Left hindlimb (tissue), 1 donor: Measurements from ENCODE around the gene F2RL1.
"Not testable (repeated sequence)": the region's sequence is repeated elsewhere in the genome, so short reads cannot be mapped to it uniquely, and the experiment has no call there.

Experiments used
- DNase-seq: peaks from one replicate; pipeline ENCODE4 v3.0.0-alpha.2; 2018

F2RL1 gene

DNA sequence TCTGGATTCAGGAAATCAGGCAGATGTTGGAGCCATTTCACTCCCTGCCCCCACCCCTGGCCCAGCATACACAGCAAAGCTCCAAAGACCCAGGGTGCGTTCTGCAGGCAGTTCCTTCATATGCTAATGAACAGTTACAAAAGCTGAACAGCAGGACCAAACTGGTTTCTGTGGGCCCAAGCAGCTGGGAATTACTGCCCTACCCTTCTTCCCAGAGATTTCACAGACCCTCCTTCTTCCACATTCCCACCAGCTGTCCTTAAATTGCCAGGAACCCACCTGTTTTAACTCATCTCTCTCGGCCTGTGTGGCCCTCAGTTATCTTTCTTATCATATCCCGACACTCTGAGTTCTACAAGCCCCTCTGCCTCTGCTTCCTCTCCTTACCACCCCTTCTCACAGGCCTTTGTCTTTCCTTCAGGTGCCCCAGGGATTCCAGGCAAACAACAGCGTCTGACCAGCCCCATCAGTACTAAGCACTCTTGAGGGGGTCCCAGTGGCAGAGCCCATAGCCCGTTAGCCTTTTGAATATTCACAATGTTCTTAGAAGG is 10.6 kb upstream of the F2RL1 start:
- DNase-seq: no peak

DNA sequence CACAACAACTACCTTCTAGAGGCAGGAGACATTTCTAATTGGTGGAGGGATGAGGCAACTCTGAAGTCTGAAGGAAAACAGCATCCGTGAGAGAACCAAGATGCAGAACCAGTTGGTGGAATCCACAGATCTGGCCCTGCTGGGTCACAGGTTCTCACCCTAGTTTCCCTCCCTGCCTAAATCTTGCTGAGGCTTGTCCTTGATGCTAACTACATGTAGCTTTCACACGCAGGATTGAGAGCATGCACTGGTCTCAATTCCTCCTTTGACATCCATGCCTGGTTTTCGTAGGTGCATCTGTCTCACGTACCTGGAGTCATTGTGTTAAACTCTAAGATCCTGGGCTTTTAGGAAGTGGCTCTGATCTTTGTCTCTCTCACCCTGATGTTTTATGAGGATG is 9.7 kb upstream of the F2RL1 start:
- DNase-seq: no peak

DNA sequence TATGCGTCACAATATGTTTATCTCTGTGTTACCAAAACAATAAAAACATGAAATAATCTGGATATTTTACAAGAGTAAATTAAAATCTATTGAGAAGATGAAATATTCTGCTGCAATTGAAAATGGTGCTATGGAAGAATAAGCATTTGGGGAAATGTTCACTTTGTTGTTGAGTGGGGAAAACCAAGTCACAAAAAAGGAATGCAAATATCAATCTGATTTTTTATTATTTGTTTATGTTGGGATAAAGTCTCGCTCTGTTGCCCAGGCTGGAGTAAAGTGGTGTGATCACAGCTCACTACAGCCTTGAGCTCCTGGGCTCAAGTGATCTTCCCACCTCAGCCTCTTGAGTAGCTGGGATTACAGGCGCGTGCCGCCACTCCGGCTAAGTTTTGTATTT is 8.6 kb upstream of the F2RL1 start:
- DNase-seq: no peak

DNA sequence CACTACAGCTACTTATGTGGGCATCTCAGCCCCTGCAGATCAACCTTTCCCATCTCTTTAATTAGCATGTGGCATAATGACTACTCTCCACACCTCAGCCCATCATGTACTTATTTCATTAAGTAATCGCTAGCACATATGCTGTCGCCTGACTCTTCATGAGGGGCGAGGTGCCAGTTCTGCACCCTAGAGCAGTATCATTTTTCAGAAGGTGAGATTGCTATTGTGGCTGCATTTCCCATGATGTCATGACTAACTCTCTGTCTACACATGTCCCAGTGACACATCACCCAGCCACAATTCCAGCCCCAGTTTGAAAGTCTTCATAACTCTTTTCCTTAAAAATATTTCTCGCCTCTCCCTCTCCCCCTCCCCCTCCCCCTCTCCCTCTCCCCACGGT is 7.6 kb upstream of the F2RL1 start:
- no peak for DNase-seq

DNA sequence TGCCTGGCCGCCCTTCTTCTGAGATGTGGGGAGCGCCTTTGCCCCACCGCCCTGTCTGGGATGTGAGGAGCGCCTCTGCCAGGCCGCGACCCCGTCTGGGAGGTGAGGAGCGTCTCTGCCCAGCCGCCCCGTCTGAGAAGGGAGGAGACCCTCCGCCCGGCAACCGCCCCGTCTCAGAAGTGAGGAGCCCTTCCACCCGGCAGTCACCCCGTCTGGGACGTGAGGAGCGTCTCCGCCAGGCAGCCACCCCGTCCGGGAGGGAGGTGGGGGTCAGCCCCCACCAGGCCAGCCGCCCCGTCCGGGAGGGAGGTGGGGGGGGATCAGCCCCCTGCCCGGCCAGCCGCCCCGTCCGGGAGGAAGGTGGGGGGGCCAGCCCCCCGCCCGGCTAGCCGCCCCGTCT is 6.6 kb upstream of the F2RL1 start:
- DNase-seq: not testable (repeated sequence)

DNA sequence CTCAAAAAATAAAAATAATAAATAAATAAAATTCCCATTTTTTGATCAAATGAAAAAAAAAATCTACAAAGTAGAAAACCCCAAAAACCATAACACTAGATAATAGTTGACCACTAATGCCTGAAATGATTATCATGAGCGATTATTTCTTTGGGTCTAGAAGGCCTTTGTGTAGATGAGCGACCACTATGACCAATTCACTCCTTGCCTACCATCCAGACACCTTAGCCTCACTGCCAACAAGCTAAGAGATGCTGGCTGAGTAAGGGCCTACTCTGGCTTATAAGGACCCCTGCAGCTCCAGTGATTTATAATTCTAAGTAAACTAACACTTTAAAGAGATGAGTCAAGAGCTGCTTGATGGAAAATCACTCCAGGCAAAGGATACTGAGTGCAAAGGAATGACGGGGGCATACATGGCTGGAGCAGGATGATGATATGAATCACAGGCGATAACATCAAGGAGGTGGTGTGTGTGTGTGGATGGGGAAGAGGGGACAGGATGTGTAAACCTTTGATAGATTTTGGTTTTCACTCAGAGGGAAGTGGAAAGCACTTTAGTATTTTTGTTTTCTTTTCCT is 4.8 kb upstream of the F2RL1 start:
- DNase-seq: no peak

DNA sequence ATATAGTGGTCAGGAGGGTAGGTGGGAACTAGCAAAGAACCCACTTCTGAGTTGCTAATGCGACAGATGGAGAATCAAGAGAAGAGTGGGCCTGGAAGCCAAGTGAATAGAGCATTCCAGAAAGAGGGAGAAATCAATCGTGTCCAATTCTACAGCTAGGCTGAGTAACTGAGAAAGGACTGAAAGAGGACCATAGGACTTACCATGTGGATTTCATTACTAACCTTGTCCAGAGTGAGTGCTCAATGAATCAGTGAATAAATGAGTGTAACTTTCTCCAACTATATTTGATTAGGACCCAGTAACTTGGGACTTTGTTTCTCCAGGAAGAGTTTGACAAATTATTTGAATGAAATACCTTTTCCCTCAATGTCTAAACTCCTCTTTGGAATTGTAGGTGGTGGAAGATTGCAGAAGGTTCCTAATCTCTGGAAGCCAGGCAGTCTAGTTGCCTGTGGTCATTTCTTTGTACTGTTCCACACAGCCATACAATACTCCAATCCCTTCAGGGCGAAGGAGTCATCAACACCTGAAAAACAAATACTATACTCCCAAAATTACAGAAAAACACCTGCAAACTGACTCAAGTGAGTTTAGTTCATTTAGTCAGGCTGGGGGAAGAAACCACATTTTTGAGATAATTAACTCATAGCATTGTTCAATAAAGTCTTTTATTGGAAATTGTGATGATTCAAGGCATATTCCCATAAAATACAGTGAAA is 2.6 kb upstream of the F2RL1 start:
- no peak for DNase-seq

DNA sequence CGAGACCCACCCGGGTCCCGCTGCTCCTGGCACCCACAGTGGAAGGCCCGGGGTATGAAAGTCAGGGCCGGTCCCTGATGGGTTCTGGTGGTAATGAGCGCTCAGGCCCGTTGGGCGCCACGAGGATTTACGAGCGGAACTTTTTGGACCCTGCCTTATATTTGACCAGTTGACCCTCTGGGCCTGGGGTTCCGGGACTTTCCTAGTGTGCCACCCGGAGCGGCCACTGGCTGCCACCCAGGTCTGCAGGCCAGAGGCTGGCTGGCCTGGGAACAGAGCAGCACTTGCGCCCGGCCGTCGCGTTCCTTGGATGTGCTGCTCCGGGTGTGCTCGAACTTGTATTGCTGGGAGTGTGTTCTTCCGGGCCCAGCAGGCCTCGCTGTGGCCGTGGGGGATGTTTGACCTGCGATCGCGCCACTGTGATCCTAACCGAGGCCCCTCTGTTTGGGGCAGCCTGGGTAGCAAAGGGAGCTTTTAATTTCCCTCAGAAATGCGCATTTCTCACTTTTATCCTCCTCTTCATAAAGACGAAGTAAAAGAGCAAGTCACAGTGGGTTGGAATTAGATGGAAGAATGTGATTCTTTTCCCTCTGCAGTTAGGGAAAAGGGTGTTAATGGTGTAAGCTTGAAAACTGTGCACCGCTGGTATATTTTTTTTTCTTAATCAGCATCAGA is 1.2 kb downstream of the F2RL1 start:
- no peak for DNase-seq

DNA sequence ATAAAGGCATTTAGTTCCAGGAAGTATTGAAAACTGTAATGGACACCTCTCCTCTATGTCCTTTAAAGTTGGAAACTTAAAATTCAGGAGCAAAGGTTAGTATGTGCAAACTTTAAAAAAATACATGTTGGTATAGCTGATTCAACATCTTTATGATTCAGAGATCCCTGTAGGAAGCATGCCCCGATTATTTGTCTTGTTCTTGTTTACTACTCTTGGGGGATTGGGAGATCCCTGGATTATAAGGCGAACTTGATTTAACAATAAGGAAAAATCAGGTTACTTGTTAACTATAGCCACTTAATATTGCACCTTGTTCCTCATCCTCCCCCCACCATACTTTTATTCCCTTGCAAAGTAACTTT is 1.7 kb downstream of the F2RL1 start:
- DNase-seq: no peak

DNA sequence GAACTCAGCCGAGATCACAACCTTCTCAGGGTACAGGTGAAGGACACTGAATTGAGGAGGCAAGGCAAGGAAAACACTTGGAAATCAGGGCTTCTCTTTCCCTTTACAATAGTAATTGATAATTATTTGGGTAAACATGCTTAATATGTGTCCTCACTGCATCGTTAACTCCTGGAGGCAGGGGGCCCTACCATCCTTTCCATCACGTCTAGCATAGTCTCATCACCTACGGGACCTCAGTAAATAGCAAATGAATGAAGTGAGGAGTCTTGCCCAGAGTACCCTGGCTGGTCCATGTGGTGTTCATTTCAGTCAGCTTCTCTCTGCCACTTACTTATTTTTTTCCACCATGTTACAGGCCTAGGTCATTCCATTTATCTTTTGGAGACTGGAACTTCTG is 2.3 kb downstream of the F2RL1 start:
- no peak for DNase-seq

DNA sequence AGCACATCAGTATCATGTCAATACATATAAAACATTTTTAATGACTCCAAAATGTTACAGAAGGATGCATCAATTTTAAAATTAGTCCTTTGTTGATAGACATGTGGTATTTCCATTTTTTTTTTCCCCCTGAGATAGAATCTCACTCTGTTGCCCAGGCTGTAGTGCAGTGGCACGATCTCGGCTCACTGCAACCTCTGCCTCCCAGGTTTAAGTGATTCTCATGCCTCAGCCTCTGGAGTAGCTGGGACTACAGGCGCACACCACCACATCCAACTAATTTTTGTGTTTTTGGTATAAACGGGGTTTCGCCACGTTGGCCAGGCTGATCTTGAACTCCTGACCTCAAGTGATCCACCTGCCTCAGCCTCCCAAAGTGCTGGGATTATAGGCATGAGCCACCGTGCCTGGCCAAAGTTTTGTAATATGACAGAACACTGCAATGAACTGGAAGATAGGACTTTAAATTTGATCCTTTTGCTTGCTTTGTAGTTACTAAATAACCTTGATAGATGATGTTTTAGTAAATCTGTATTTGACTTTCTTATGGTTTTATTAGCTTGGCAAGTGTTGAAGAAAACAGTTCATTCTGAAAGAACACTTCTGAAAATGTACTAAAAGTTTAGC is 3.4 kb downstream of the F2RL1 start:
- DNase-seq: not testable (repeated sequence)

DNA sequence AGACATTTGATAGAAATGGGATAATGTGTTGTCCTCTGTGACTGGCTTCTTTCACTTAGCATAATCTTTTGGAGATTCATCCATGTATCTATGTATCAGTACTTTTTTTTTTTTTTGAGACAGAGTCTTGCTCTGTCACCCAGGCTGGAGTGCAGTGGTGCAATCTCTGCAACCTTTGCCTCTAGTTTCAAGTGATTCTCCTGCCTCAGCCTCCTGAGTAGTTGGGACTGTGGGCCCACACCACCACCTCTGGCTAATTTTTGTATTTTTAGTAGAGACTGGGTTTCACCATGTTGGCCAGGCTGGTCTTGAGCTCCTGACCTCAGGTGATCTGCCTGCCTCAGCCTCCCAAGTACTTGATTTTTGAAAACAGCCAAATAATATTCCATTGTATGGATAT is 7.6 kb downstream of the F2RL1 start:
- DNase-seq: not testable (repeated sequence)

DNA sequence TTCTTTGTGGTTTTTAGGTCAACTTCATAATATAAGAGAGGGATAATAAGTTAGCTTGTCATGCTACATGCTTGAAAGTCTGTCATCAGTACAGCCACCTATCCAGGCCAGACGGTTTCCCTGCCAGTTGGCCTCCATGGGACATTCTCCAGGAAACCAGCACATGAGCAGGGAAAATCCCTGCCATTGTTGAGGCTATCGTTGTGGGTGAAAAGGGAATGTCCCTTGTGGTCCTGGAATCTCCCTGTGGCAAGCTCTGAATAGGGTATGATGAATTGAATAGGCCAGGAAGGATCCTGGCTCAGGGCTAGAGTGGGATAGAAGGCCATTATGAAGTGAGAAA is 12.3 kb downstream of the F2RL1 start:
- no peak for DNase-seq

DNA sequence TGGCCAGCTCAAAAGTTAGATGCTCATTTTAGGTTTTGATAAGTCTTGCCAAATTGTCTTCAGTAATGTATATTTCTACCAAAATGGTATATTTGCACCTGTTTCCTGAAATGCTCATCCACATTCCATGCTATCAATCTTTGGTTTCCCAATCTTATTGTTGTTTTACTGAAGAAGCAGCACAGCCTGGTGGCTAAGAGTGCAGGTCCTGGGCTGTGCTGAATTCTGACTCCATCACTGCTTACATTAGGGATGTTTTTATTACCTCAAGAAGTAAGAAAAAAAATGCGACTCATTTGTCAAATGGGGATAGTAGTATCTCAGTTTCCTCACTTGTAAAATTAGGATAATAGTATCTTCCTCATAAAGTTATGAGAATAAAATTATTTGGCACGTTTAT is 17.4 kb downstream of the F2RL1 start:
- no peak for DNase-seq

DNA sequence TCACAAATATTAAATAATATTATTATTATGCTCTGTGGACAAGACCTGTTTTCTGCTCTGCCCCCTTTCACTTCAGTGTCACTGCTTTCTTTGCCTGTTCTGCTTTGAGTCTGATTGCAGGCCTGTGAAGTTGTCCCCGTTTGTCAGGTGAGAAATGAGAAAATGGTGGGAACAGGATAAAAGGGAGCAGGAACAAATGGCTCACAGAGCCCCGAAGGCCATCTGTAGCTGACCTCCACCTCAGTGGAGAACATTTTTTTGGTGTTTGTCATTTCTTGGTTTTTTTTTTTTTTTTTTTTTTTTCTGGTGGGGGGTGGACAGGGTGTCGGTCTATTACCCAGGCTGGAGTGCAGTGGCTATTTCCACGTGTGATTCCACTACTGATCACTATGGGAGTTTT is 17.8 kb downstream of the F2RL1 start:
- no peak for DNase-seq

DNA sequence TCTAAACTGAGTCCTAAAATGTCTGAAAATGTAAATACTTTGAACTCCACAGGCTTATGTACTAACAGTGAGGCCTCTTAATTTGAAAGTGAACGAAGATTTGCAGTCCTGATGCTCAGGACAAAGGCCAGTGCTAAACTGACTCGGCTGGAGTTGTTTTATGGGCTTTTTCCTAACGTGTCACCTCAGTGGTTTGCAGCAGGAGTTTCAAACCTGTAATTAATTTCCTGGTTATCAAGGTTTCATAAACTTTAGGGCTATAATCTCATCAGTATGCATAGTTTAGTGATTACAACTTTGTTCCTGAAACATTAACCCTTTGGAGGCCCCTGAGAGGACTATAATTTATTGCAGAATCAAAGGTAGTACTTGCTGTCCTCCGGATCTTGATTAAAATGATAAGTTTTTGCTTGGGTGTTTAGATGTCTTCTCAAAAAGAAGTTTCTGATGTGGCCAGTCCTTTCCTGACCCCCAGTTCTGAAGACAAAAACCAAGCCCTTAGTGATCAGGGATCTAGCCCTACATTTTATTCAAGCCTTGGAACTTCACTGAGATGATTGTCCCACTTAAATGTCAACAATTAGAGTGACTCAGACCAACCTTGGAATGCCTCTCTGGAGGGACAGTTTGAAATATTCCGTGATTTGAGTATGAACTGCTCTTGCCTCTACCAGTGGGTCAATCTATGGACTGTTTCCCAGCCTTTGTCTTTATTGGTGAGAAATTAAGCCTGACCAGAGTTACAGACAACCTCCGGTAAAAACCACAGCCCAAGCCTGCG is 19.8 kb downstream of the F2RL1 start:
- DNase-seq: no peak

DNA sequence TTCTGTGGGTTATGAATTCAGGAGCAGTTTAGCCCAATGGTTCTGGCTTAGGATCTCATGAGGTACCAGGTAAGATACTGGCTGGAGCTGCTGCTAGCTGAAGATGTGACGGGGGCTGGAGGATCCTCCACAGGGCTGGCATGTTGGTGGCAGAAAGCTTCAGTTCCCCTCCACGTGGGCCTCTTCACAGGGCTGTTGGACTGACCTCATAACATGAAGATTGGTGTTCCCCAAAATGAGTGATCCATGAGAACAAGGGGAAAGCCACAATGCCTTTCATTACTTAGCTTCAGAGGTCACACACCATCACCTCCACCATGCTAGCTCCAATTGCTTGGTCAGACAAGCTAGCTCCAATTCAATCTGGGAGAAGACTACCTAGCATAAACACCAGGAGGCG is 22.5 kb downstream of the F2RL1 start:
- no peak for DNase-seq

DNA sequence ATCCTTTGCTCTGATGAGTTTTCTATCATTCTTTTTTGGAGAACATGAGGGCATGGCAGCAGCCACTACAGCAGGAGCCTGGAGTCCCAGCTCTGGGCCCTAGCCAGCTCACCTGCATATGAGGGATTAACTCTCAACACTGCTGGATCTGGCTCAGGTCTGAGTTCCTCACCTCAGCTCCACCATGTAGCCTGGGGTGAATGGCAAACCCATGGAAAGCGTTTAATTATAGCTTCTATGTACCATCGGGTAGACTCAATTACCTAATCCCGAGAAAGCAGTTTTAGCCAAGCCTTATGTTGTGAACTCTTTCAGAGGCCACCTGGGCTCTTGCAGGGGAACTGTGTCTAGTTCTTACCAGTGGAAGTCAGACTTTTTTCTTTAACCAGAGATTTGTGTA is 27.1 kb downstream of the F2RL1 start:
- DNase-seq: no peak

DNA sequence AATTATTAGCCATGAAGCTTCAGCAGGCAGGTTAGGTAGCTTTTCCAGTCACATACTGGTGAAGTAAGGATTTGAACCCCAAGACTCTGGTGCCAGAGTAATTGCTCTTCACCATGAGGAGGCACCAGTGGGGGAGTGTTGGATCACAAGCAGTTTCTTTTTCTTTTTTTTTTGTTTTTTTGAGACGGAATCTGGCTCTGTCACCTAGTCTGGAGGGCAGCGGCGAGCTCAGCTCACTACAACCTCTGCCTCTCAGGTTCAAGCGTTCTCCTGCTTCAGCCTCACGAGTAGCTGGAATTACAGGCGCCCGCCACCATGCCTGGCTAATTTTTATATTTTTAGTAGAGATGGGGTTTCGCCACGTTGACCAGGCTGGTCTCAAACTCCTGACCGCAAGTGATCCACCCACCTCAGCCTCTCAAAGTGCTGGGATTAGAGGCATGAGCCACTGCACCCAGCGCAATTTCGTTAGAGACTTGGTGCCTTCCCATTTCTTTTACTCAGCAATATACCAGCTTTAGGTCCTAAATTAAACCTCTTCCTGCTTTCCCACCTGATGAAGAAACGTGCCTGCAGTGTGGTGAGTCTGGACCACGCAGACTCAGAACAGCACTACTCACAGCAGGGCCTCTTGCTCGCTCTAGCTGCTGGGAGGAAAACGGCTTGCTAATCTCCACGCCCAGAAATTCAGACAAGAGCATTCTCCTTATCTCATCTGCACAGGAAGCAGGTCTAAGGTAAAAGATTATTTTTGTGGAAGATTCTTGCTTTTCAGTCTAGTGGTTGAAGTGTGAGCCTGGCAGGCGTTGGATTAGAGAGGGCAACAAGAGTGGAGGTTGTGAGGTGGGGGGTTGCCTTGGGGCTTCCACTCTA is 30.8 kb downstream of the F2RL1 start, which contains the start of gene S100Z:
Gene S100Z (plus strand): TSS at position 596 of the 873 bp plus-strand sequence. CDS start 25,346 bp downstream, outside the sequence.
- DNase-seq: no peak

DNA sequence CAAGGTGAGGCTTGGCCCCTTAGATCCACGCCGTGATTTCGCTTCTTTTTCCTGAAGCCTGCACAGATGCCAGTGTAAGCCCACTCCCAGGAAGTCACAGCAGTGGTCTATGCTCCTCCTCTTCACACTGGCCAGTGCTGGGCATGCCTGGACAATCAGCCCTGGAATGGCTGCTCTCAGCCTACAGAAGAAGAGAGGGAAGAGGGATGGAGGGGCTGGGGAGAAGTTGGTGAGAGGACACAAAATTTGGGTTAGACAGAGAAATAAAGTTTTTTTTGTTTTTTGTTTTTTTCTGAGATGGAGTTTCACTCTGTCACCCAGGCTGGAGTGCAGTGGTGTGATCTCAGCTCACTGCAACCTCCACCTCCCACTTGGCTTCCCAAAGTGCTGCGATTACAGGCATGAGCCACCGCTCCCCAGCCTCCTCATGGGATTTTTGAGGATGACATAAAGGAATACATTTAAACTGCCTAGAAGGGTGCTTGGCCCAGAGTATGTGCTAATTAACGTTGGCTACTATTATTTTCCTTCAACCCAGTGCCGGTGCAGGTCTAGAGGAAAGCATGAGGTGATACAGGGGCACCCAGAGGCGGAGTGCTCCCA is 31.8 kb downstream of the F2RL1 start:
- no peak for DNase-seq

DNA sequence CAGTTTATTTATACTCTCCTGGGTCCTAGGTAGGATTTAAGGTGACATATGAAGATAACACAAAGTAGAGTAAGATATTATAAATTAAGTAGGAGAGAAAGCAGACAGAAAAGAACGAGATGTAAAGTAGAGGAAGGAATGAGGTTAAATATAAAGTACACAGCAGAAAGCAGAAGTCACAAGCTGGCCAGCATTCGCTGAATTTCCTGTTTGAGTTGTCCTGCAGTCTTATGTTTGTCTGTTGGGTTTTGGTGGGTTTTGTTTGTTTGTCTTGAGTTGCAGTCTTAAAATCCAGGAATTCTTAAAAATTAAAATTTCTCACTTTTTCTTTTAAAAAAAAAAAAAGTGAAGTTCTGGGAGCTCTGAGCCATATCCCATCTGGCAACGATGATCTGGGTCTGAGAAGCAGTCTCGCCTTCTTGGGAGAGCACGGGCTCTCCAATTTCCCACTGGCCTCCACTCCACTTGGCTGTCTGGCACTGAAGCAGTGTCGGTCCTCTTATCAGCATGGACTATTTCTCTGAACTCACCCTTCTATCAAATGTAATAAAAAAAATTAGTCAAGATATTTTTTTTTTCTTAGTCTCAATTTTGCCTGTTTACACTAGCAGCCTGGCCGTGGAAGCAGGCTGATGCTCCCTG is 33.0 kb downstream of the F2RL1 start:
- no peak for DNase-seq
